Measurements from ENCODE around the gene FAF1.

Gene FAF1

GRCh38 chr1:50426108-50426700, 533.9 kb downstream of the FAF1 start:
- no peak for DNase-seq (ENCODE audit: low read depth)

GRCh38 chr1:50425376-50426107, 534.5 kb downstream of the FAF1 start:
- no peak for DNase-seq (ENCODE audit: low read depth)

- DNase-seq (ENCODE audit: low read depth), result no peak
Observed at GRCh38 chr1:50424884-50425375, 535.1 kb downstream of the FAF1 start.

GRCh38 chr1:50424045-50424883, 535.8 kb downstream of the FAF1 start:
- DNase-seq (ENCODE audit: low read depth), result no peak

GRCh38 chr1:50423670-50424000, 536.4 kb downstream of the FAF1 start:
- no peak for DNase-seq (ENCODE audit: low read depth)

- no peak for DNase-seq (ENCODE audit: low read depth)
Observed at GRCh38 chr1:50422946-50423669, 537.0 kb downstream of the FAF1 start, which contains the start of gene DMRTA2. TSS of gene DMRTA2 (minus strand) at chr1:50423443. CDS start at chr1:50421536, 1,907 bp downstream.

GRCh38 chr1:50422675-50422945, 537.5 kb downstream of the FAF1 start:
- no peak for DNase-seq (ENCODE audit: low read depth)

- no peak for DNase-seq (ENCODE audit: low read depth)
Observed at GRCh38 chr1:50421768-50422674, 538.0 kb downstream of the FAF1 start.

GRCh38 chr1:50421366-50421748, 538.7 kb downstream of the FAF1 start:
- DNase-seq (ENCODE audit: low read depth), result no peak

GRCh38 chr1:50420689-50421365, 539.2 kb downstream of the FAF1 start:
- DNase-seq (ENCODE audit: low read depth), result no peak

GRCh38 chr1:50419907-50420677, 540.0 kb downstream of the FAF1 start:
- no peak for DNase-seq (ENCODE audit: low read depth)

GRCh38 chr1:50419192-50419906, 540.7 kb downstream of the FAF1 start:
- DNase-seq (ENCODE audit: low read depth), result no peak

GRCh38 chr1:50418600-50419109, 541.4 kb downstream of the FAF1 start:
- no peak for DNase-seq (ENCODE audit: low read depth)

GRCh38 chr1:50417946-50418599, 542.0 kb downstream of the FAF1 start:
- no peak for DNase-seq (ENCODE audit: low read depth)

GRCh38 chr1:50417507-50417906, 542.6 kb downstream of the FAF1 start:
- DNase-seq (ENCODE audit: low read depth), result no peak

- DNase-seq (ENCODE audit: low read depth), result no peak
Observed at GRCh38 chr1:50416553-50417453, 543.3 kb downstream of the FAF1 start.

- DNase-seq (ENCODE audit: low read depth), result no peak
Observed at GRCh38 chr1:50416150-50416527, 543.9 kb downstream of the FAF1 start.
